Esophagus squamous epithelium (tissue), 4 donors: ENCODE results near the gene CLIC6.

ENCODE experiments used
- CTCF ChIP-seq, 6 experiments: fragments of 450-650 bp in 4 of 6; fragments of 200-600 bp in 2 of 6; sonication (generic) in 2 of 6; IDR thresholded peaks; one replicate each; pipeline ENCODE4 v1.5.1; 2016 to 2019; ENCODE audit warnings: antibody characterized with exemption in 6 of 6, mild to moderate bottlenecking in 4 of 6, moderate library complexity in 4 of 6
- POLR2A ChIP-seq, 4 donors: fragments of 450-650 bp; IDR thresholded peaks; one replicate each; pipeline ENCODE4 v1.6.1; 2017; ENCODE audit warnings: antibody characterized with exemption in 4 of 4, mild to moderate bottlenecking in 4 of 4, moderate library complexity in 3 of 4

- TF ChIP-seq CTCF (IDR thresholded peaks at IDR 0.05) (no peak), POLR2A (IDR thresholded peaks at IDR 0.05) (no peak)
Observed at GRCh38 chr21:34670220-34670961, 1.6 kb downstream of the CLIC6 start.
